Ovary (tissue), 3 donors: ENCODE measurements around the gene F7.

ENCODE experiments used
- EP300 ChIP-seq: sonication (generic); formaldehyde crosslinking; IDR thresholded peaks from one replicate; pipeline ENCODE4 v1.6.1; 2017; ENCODE audit warnings: antibody characterized with exemption
- POLR2A ChIP-seq: fragments of 450-650 bp; IDR thresholded peaks from one replicate; pipeline ENCODE4 v1.6.1; 2017; ENCODE audit warnings: antibody characterized with exemption, mild to moderate bottlenecking, moderate library complexity
- TF ChIP-seq, protein P1 (sequence below), 3 donors: fragments of 450-650 bp in 2 of 3; fragments of 200-600 bp in 1 of 3; IDR thresholded peaks; one replicate each; pipeline versions ENCODE4 v1.5.1 to v1.8.0; 2016 to 2022; ENCODE audit warnings: antibody characterized with exemption in 3 of 3, mild to moderate bottlenecking in 1 of 3
- donor health status: DM: no; HTN: no; CAD: no.

DNA sequence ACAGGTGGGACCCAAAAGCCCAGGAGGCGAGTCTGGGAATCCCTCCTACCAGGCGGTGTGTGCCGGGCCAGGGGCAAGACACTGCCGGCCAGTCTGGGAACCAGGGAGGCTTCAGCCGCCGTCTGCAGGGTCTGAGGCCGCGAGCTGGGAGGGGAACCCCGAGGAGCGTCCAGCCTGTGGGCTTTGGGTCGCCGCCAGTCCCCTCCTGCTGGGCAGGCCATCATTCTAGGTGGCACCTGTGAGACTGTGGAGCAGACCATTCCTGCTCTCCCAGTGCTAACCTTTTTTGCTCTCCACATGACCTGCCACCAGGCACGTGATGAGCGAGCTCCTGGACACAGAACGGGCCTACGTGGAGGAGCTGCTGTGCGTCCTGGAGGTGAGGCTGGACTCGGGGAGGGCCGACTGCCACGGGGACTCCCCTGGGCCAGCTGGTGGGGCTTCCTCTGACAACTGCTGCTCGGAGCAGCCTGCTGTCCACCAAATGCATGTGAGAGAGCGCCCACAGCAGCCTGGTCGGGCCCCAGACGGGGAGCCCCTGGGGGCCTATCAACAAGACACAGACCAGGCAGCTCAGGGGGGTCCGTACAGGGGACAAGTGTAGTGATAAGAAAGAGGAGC lies 24.6 kb upstream of the F7 start:
- TF ChIP-seq, protein P1, sequence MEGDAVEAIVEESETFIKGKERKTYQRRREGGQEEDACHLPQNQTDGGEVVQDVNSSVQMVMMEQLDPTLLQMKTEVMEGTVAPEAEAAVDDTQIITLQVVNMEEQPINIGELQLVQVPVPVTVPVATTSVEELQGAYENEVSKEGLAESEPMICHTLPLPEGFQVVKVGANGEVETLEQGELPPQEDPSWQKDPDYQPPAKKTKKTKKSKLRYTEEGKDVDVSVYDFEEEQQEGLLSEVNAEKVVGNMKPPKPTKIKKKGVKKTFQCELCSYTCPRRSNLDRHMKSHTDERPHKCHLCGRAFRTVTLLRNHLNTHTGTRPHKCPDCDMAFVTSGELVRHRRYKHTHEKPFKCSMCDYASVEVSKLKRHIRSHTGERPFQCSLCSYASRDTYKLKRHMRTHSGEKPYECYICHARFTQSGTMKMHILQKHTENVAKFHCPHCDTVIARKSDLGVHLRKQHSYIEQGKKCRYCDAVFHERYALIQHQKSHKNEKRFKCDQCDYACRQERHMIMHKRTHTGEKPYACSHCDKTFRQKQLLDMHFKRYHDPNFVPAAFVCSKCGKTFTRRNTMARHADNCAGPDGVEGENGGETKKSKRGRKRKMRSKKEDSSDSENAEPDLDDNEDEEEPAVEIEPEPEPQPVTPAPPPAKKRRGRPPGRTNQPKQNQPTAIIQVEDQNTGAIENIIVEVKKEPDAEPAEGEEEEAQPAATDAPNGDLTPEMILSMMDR (IDR thresholded peaks at IDR 0.05), result no peak
- TF ChIP-seq EP300 (no peak), POLR2A (no peak)
